GM12892 (cell line): Measurements from ENCODE around the gene FRY.

Experiments
- DNase-seq: peaks from one replicate; pipeline ENCODE4 v3.0.0; 2011; ENCODE audit not compliant: insufficient read length
- FAIRE-seq: peaks from 2 replicates; lab custom pipeline; 2011; peaks lifted over from hg19 to GRCh38; lab: Jason Lieb, UNC
- POLR2A ChIP-seq: IDR thresholded peaks from 2 replicates; pipeline ENCODE4 v1.6.1; 2011; ENCODE audit warnings: low read depth, low read length, control low read depth
- POLR2AphosphoS5 ChIP-seq: IDR thresholded peaks from 2 replicates; pipeline ENCODE4 v1.6.1; 2011; ENCODE audit warnings: low read depth, low read length, control low read depth
- TAF1 ChIP-seq: IDR thresholded peaks from 2 replicates; pipeline ENCODE4 v1.6.1; 2011; ENCODE audit warnings: low read depth, mild to moderate bottlenecking, control low read depth, low read length, borderline replicate concordance

Gene FRY

DNA sequence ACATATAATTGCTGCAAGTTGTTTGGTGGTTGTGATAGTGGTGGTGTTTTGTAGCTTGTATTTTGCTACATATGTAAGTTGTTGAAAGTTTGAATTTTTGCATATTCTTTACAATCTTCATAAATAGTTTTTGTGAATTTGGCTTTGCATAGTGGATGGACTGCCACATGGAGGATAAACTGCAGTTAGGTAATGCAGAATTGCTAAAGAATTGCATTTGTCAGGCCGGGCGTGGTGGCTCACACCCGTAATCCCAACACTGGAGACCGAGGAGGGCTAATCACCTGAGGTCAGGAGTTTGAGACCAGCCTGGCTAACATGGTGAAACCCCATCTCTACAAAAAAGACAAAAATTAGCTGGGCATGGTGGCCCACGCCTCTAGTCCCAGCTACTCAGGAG, 171.6 kb downstream of the FRY start:
- FAIRE-seq (no peak), DNase-seq (no peak)
- TF ChIP-seq TAF1, result no peak
- no peak for TF ChIP-seq POLR2AphosphoS5
- no peak for TF ChIP-seq POLR2A

DNA sequence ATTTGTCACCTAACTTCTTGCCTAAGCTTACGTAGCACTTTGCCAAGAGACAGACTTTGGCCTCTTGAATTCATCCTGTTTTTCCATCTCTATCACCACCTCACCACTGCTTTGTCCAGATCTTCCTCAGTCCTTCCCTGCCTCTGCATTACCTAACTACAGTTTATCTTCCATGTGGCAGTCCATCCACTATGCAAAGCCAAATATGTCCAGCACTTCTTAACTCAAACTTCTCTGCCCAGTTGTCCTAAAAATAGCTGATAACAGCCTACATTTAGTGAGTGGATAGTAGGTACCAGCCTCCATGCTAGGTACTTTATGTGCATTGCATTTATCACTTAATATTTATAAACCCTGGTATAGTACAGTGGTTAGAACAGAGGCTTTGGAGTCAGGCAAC, 172.2 kb downstream of the FRY start:
- no peak for TF ChIP-seq TAF1
- no peak for TF ChIP-seq POLR2AphosphoS5
- TF ChIP-seq POLR2A, result no peak
- FAIRE-seq, result no peak
- no peak for DNase-seq

DNA sequence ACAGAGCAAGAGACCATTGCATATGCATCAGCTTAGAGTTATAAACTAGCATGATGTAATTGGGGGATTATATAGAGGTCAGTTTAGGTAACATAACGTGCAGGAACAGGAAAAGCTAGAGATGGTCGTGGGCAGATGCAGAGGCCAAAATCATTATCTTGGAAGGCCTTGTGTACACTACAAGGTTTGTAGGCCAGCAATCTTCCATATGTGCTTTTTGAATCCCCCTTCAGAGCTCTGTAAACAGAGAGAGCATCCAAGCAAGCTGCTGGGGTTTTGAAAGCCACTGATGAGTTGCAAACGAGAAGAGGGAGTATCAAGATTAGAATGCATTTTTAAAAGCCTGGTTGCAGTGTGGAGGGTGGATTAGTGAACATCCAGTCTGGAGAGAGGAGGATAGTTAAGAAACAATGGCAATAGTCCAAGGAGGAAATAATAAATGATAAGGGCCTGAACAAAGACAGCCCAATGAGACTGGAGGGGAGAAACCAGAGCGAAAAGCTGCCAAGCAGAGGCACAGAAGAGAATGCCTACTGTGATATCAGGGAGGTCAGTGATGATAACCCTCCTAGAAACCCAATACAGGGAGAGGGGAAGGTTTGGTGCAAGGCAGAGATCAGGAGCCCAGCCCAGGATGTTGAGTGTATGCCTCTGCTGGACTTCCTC, 174.0 kb downstream of the FRY start:
- DNase-seq (no peak), FAIRE-seq (no peak)
- TF ChIP-seq POLR2A (no peak), TAF1 (no peak), POLR2AphosphoS5 (no peak)

GRCh38 chr13:32206097-32206740, 174.6 kb downstream of the FRY start:
- FAIRE-seq, result no peak
- TF ChIP-seq POLR2AphosphoS5 (no peak), POLR2A (no peak), TAF1 (no peak)

DNA sequence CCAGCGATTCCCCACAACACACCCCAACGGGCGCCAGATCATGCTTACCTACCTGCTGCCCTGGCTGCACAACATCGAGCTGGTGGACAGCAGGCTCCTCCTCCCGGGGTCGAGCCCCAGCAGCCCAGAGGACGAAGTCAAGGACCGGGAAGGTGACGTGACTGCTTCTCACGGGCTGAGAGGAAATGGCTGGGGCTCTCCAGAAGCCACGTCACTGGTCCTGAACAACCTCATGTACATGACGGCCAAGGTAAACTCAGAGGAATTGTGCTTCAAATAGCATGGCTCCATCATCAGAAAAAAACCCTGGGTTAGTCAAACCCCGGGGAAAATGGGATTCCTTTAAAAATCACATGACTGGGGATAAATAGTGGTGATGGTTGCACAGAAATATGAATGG, 177.3 kb downstream of the FRY start:
- no peak for FAIRE-seq
- TF ChIP-seq POLR2AphosphoS5 (no peak), TAF1 (no peak), POLR2A (no peak)
- no peak for DNase-seq

More at GRCh38 chr13:32206097-32206740, 174.6 kb downstream of the FRY start:
- no peak for DNase-seq

DNA sequence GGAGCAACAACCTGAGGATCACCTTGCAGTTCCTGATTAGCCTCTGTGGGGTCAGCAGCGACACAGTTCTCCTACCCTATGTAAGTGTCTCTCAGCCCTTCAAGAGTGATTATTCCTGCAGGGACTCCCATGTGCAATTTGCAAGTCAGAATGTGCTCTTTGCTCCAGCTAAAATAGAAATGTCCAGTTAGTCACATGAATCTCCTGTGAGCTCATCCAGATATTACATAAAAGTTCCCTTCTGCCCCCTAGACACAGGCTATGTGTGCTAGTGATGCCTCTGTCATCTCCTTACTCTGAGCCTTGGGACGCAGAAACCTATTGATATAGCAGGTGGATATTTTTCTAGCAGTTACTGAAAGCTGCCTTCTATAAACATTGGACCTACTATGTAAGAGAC, 178.1 kb downstream of the FRY start:
- FAIRE-seq, result no peak
- DNase-seq, result no peak
- no peak for TF ChIP-seq POLR2A
- TF ChIP-seq TAF1, result no peak
- TF ChIP-seq POLR2AphosphoS5, result no peak

- FAIRE-seq, result no peak
- TF ChIP-seq TAF1 (no peak), POLR2A (no peak), POLR2AphosphoS5 (no peak)
- DNase-seq, result no peak
These were observed 178.5 kb downstream of the FRY start for GRCh38 chr13:32210101-32210500.

- DNase-seq (no peak), FAIRE-seq (no peak)
- no peak for TF ChIP-seq POLR2AphosphoS5
- no peak for TF ChIP-seq POLR2A
- TF ChIP-seq TAF1, result no peak
These were observed 180.2 kb downstream of the FRY start for GRCh38 chr13:32211813-32212212.

- TF ChIP-seq POLR2AphosphoS5, result no peak
- no peak for TF ChIP-seq TAF1
- TF ChIP-seq POLR2A, result no peak
- DNase-seq (no peak), FAIRE-seq (no peak)
These were observed 180.8 kb downstream of the FRY start for GRCh38 chr13:32212421-32212820.

GRCh38 chr13:32213626-32214025, 182.1 kb downstream of the FRY start:
- no peak for FAIRE-seq
- TF ChIP-seq TAF1, result no peak
- no peak for TF ChIP-seq POLR2AphosphoS5
- TF ChIP-seq POLR2A, result no peak
- DNase-seq, result no peak

GRCh38 chr13:32214071-32214470, 182.5 kb downstream of the FRY start:
- TF ChIP-seq POLR2A, result no peak
- FAIRE-seq (no peak), DNase-seq (no peak)

DNA sequence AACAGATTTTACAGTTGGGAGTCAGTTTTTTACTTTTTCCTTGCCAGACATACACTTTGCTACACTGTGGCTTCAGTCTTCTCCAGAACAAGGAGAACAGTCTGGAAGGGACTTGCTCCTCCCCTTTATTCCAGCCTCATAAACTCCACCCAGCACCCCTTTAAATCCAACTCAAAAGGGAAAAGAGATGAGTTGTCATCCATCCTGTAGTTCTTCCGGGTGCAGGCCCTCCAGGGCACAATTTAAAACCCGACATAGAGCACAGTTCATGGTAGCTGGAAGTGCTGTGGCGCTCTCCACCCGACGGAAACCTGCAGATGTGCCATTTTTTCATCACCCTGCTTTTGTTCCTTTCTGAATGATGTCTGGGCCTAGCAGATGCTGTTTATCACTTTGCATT, 184.7 kb downstream of the FRY start:
- no peak for FAIRE-seq
- TF ChIP-seq POLR2A, result no peak
- no peak for TF ChIP-seq TAF1
- no peak for TF ChIP-seq POLR2AphosphoS5
- DNase-seq, result no peak

- TF ChIP-seq POLR2AphosphoS5 (no peak), POLR2A (no peak), TAF1 (no peak)
- DNase-seq, result no peak
- no peak for FAIRE-seq
These were observed 190.6 kb downstream of the FRY start for GRCh38 chr13:32222046-32222676.
